H9 (cell line): ENCODE measurements around the gene MGMT. TPM values are rescaled to one million over a fixed set of nuclear protein-coding genes. Genes with fewer than 3 reads are reported as not detected.

Experiments
- DNase-seq: peaks from one replicate; pipeline ENCODE4 v3.0.0-alpha.2; 2017
- H2AFZ ChIP-seq: one replicate; pipeline ENCODE4 v1.6.1; 2013; ENCODE audit warnings: mild to moderate bottlenecking, low read length, control low read depth, moderate library complexity
- H2AK5ac ChIP-seq: 2 replicates; pipeline ENCODE4 v1.6.1; 2013; ENCODE audit warnings: low read length, control low read depth, mixed read lengths; ENCODE audit not compliant: insufficient read length
- H2BK120ac ChIP-seq: one replicate; pipeline ENCODE4 v1.6.1; 2013; ENCODE audit warnings: low read depth, mild to moderate bottlenecking, low read length, control low read depth, inconsistent platforms; ENCODE audit not compliant: poor library complexity, severe bottlenecking
- H2BK12ac ChIP-seq: 2 replicates; pipeline ENCODE4 v1.6.1; 2013; ENCODE audit warnings: low read length, control low read depth, mixed read lengths, low read depth; ENCODE audit not compliant: insufficient read length
- H2BK15ac ChIP-seq: 2 replicates; pipeline ENCODE4 v1.6.1; 2013; ENCODE audit warnings: low read depth, low read length, control low read depth
- H2BK20ac ChIP-seq: one replicate; pipeline ENCODE4 v1.6.1; 2013; ENCODE audit warnings: low read depth, mild to moderate bottlenecking, low read length, control low read depth, inconsistent platforms; ENCODE audit not compliant: poor library complexity, severe bottlenecking
- H2BK5ac ChIP-seq: 2 replicates; pipeline ENCODE4 v1.6.1; 2013; ENCODE audit warnings: low read length, control low read depth, mixed read lengths; ENCODE audit not compliant: insufficient read length
- H3K14ac ChIP-seq: 2 replicates; pipeline ENCODE4 v1.6.1; 2013; ENCODE audit warnings: low read length, control low read depth; ENCODE audit not compliant: insufficient read depth
- H3K18ac ChIP-seq: 2 replicates; pipeline ENCODE4 v1.6.1; 2013; ENCODE audit warnings: low read depth, mild to moderate bottlenecking, mixed read lengths, low read length, control low read depth; ENCODE audit not compliant: insufficient read length
- H3K23ac ChIP-seq: 2 replicates; pipeline ENCODE4 v1.6.1; 2013; ENCODE audit warnings: low read length, control low read depth, mixed read lengths, low read depth; ENCODE audit not compliant: insufficient read length
- H3K23me2 ChIP-seq: 2 replicates; pipeline ENCODE4 v1.6.1; 2013; ENCODE audit warnings: low read depth, mild to moderate bottlenecking, mixed read lengths, low read length, control low read depth; ENCODE audit not compliant: insufficient read length, poor library complexity, severe bottlenecking
- H3K27ac ChIP-seq: 2 replicates; pipeline ENCODE4 v1.5.1; 2013; ENCODE audit warnings: low read length, control low read depth, mixed read lengths, low read depth; ENCODE audit not compliant: insufficient read length
- H3K27me3 ChIP-seq: 2 replicates; pipeline ENCODE4 v1.6.1; 2013; ENCODE audit warnings: low read length, control low read depth, inconsistent platforms; ENCODE audit not compliant: insufficient read depth
- H3K4ac ChIP-seq: 2 replicates; pipeline ENCODE4 v1.6.1; 2013; ENCODE audit warnings: low read depth, mild to moderate bottlenecking, control low read depth, inconsistent platforms, low read length, moderate library complexity
- H3K4me1 ChIP-seq: 2 replicates; pipeline ENCODE4 v1.6.1; 2013; ENCODE audit warnings: low read length, control low read depth, inconsistent platforms; ENCODE audit not compliant: insufficient read depth
- H3K4me2 ChIP-seq: 2 replicates; pipeline ENCODE4 v1.6.1; 2013; ENCODE audit warnings: low read length, control low read depth, mixed read lengths; ENCODE audit not compliant: insufficient read length, insufficient read depth
- H3K56ac ChIP-seq: 2 replicates; pipeline ENCODE4 v1.6.1; 2013; ENCODE audit warnings: low read depth, mild to moderate bottlenecking, mixed read lengths, low read length, control low read depth; ENCODE audit not compliant: insufficient read length
- H3K79me1 ChIP-seq: 2 replicates; pipeline ENCODE4 v1.6.1; 2013; ENCODE audit warnings: low read depth, mild to moderate bottlenecking, moderate library complexity, low read length, control low read depth, inconsistent platforms; ENCODE audit not compliant: insufficient read depth, poor library complexity, severe bottlenecking
- H3K79me2 ChIP-seq: 2 replicates; pipeline ENCODE4 v1.6.1; 2013; ENCODE audit warnings: low read length, control low read depth, inconsistent platforms; ENCODE audit not compliant: insufficient read depth
- H3K9ac ChIP-seq: 2 replicates; pipeline ENCODE4 v1.6.1; 2013; ENCODE audit warnings: low read length, control low read depth, mixed read lengths; ENCODE audit not compliant: insufficient read length; ENCODE audit errors: extremely low read depth
- H3K9me3 ChIP-seq: one replicate; pipeline ENCODE4 v1.6.1; 2013; ENCODE audit warnings: low read depth, low read length, inconsistent platforms; ENCODE audit not compliant: control insufficient read depth
- H3T11ph ChIP-seq: one replicate; pipeline ENCODE4 v1.6.1; 2013; ENCODE audit warnings: mild to moderate bottlenecking, low read length, control low read depth, inconsistent platforms
- H4K20me1 ChIP-seq: one replicate; pipeline ENCODE4 v1.6.1; 2013; ENCODE audit not compliant: control insufficient read depth, insufficient read length, insufficient read depth
- H4K5ac ChIP-seq: 2 replicates; pipeline ENCODE4 v1.6.1; 2013; ENCODE audit warnings: low read depth, mild to moderate bottlenecking, mixed read lengths, low read length, control low read depth; ENCODE audit not compliant: insufficient read length
- H4K8ac ChIP-seq: replicated peaks from 2 replicates; pipeline ENCODE4 v1.6.1; 2013; ENCODE audit warnings: low read length, control low read depth, mixed read lengths, low read depth; ENCODE audit not compliant: insufficient read length
- H4K91ac ChIP-seq: 2 replicates; pipeline ENCODE4 v1.6.1; 2013; ENCODE audit warnings: low read depth, mild to moderate bottlenecking, moderate library complexity, mixed read lengths, low read length, control low read depth; ENCODE audit not compliant: insufficient read length
- H3K27ac Mint-ChIP-seq, 3 experiments: 2 replicates in 2 of 3; 3 replicates in 1 of 3; pipeline ENCODE4 v1.8.0; 2020 to 2021; ENCODE audit warnings: mixed read lengths in 3 of 3, mild to moderate bottlenecking in 1 of 3, moderate library complexity in 1 of 3
- H3K27me3 Mint-ChIP-seq: 2 replicates; pipeline ENCODE4 v1.8.0; 2021; ENCODE audit warnings: low read depth, mild to moderate bottlenecking, moderate library complexity, mixed read lengths
- H3K36me3 Mint-ChIP-seq, 3 experiments: 2 replicates in 2 of 3; 3 replicates in 1 of 3; pipeline ENCODE4 v1.8.0; 2020 to 2021; ENCODE audit warnings: low read depth in 3 of 3, mixed read lengths in 3 of 3; ENCODE audit not compliant: insufficient read depth in 1 of 3
- H3K4me1 Mint-ChIP-seq, 2 experiments: 2 replicates each; pipeline ENCODE4 v1.8.0; 2020; ENCODE audit warnings: mixed read lengths in 2 of 2
- H3K4me3 Mint-ChIP-seq, 2 experiments: 2 replicates in 1 of 2; 3 replicates in 1 of 2; pipeline ENCODE4 v1.8.0; 2020 to 2021; ENCODE audit warnings: mild to moderate bottlenecking in 2 of 2, mixed read lengths in 2 of 2, moderate library complexity in 1 of 2
- H3K9me3 Mint-ChIP-seq, 2 experiments: 2 replicates in 1 of 2; 3 replicates in 1 of 2; pipeline ENCODE4 v1.8.0; 2020; ENCODE audit warnings: mild to moderate bottlenecking in 2 of 2, mixed read lengths in 2 of 2, moderate library complexity in 1 of 2
- WGBS: extraction: QIAGEN DNeasy Blood & Tissue Kit; methylation state at CpG from one replicate; pipeline ENCODE4 v1.1.7; 2013; ENCODE audit warnings: missing lambda C conversion rate, low lambda C conversion rate, mixed read lengths; ENCODE audit not compliant: insufficient read length; ENCODE audit errors: extremely low coverage; 5-methylcytosine and 5-hydroxymethylcytosine counted together
- total RNA-seq: library from RNA; stranded (reverse); gene quantifications from 2 replicates; pipeline ENCODE4 v1.2.1, GENCODE V29; 2021
- TF ChIP-seq, protein P1 (sequence below): fragments of 200-600 bp; sonication (generic); conservative IDR thresholded peaks from 3 replicates; pipeline ENCODE4 v1.8.0; 2021; ENCODE audit warnings: antibody characterized with exemption, mild to moderate bottlenecking

The MGMT gene
- total RNA-seq, 1 experiment from 2014 or later, result 18.4 TPM

- no peaks in the 10 kb centered on the region for H3K79me1 ChIP-seq
- H3K23ac ChIP-seq, result no peak overlapping the region
- H3K27ac ChIP-seq, result no peak overlapping the region
- H2BK5ac ChIP-seq, result no peak overlapping the region
- H3K56ac ChIP-seq, result no peak overlapping the region
- no peak overlapping the region for H3K27ac Mint-ChIP-seq
- H3K4ac ChIP-seq, result no peak overlapping the region
- H3T11ph ChIP-seq, result no peak overlapping the region
- WGBS, result no CpG with 5 or more reads among the region's 14 CpGs
- H3K9me3 Mint-ChIP-seq, result no peaks in the 10 kb centered on the region
- H3K27me3 Mint-ChIP-seq, result no peaks in the 10 kb centered on the region
- peak; percentile 18 for DNase-seq
- no peak overlapping the region for H3K4me3 Mint-ChIP-seq
- no peak overlapping the region for H3K14ac ChIP-seq
- H3K23me2 ChIP-seq, result no peaks in the 10 kb centered on the region
- H3K9me3 ChIP-seq, result no peaks in the 10 kb centered on the region
- no peaks in the 10 kb centered on the region for H3K79me2 ChIP-seq
- no peak overlapping the region for H3K9ac ChIP-seq
- H2BK20ac ChIP-seq, result no peak overlapping the region
- H4K20me1 ChIP-seq, result no peaks in the 10 kb centered on the region
- no peaks in the 10 kb centered on the region for H3K27me3 ChIP-seq
- H3K4me1 ChIP-seq, result no peaks in the 10 kb centered on the region
- no peak overlapping the region for H2AK5ac ChIP-seq
- H2AFZ ChIP-seq, result no peak overlapping the region
- H2BK120ac ChIP-seq, result no peak overlapping the region
- H2BK12ac ChIP-seq, result no peak overlapping the region
- H3K36me3 Mint-ChIP-seq, result peaks cover 0 to 2% (median 0%) of the 10 kb centered on the region in 3 experiments; a peak in 2 of 7 replicates
- no peak overlapping the region for H3K18ac ChIP-seq
- no peak overlapping the region for H2BK15ac ChIP-seq
- H3K4me1 Mint-ChIP-seq, result no peaks in the 10 kb centered on the region
- TF ChIP-seq, protein P1, sequence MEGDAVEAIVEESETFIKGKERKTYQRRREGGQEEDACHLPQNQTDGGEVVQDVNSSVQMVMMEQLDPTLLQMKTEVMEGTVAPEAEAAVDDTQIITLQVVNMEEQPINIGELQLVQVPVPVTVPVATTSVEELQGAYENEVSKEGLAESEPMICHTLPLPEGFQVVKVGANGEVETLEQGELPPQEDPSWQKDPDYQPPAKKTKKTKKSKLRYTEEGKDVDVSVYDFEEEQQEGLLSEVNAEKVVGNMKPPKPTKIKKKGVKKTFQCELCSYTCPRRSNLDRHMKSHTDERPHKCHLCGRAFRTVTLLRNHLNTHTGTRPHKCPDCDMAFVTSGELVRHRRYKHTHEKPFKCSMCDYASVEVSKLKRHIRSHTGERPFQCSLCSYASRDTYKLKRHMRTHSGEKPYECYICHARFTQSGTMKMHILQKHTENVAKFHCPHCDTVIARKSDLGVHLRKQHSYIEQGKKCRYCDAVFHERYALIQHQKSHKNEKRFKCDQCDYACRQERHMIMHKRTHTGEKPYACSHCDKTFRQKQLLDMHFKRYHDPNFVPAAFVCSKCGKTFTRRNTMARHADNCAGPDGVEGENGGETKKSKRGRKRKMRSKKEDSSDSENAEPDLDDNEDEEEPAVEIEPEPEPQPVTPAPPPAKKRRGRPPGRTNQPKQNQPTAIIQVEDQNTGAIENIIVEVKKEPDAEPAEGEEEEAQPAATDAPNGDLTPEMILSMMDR, result no peak
- H4K91ac ChIP-seq, result no peak overlapping the region
- no peak overlapping the region for H3K4me2 ChIP-seq
- H4K8ac ChIP-seq, result no peak overlapping the region
- H4K5ac ChIP-seq, result no peak overlapping the region
Measured at GRCh38 chr10:129770286-129770685, 303.2 kb downstream of the MGMT start.
